WTC11 (cell line): ENCODE results near the gene ZIC2. TPM values are rescaled to one million over a fixed set of nuclear protein-coding genes. Genes with fewer than 3 reads are reported as not detected.

Experiments used
- ATAC-seq: fragments of 200-7000 bp; cut with Tn5 transposase; 2 replicates; pipeline ENCODE4 v1.10.0; 2021; ENCODE audit warnings: mild to moderate bottlenecking, moderate library complexity
- CTCF ChIA-PET: fragments of 300-600 bp; sonication (Branson Sonifier 250); formaldehyde crosslinking; loops from one replicate; lab custom pipeline; 2021; ENCODE audit warnings: antibody characterized with exemption; lab: Charles Lee
- POLR2A ChIA-PET: fragments of 350-600 bp; sonication (Branson Sonifier 250); formaldehyde crosslinking; loops from one replicate; lab custom pipeline; 2021; ENCODE audit warnings: antibody characterized with exemption; lab: Charles Lee
- DNase-seq: peaks from one replicate; pipeline ENCODE4 v3.0.0; 2021; ENCODE audit warnings: low spot score
- H3K27ac Mint-ChIP-seq: 2 replicates; pipeline ENCODE4 v1.8.0; 2021; ENCODE audit warnings: mixed read lengths
- H3K27me3 Mint-ChIP-seq: 2 replicates; pipeline ENCODE4 v1.8.0; 2021; ENCODE audit warnings: low read depth, mild to moderate bottlenecking, moderate library complexity, mixed read lengths
- H3K36me3 Mint-ChIP-seq: 2 replicates; pipeline ENCODE4 v1.8.0; 2021; ENCODE audit warnings: mixed read lengths
- H3K4me1 Mint-ChIP-seq: 2 replicates; pipeline ENCODE4 v1.8.0; 2022; ENCODE audit warnings: mixed read lengths
- H3K4me3 Mint-ChIP-seq: 2 replicates; pipeline ENCODE4 v1.8.0; 2021; ENCODE audit warnings: mild to moderate bottlenecking, moderate library complexity, mixed read lengths
- H3K9me3 Mint-ChIP-seq: 2 replicates; pipeline ENCODE4 v1.8.0; 2021; ENCODE audit warnings: mixed read lengths
- EMX1 ChIP-seq: fragments of 250-450 bp; sonication (Bioruptor Pico); IDR thresholded peaks from 2 replicates; pipeline ENCODE4 v1.8.0; 2021; ENCODE audit warnings: mild to moderate bottlenecking
- FOXP1 ChIP-seq: sonication (generic); formaldehyde crosslinking; IDR thresholded peaks from 2 replicates; pipeline ENCODE4 v1.8.0; 2022; ENCODE audit warnings: missing genetic modification reagents, mild to moderate bottlenecking, moderate library complexity, borderline replicate concordance
- GTF2I ChIP-seq: fragments of 250-450 bp; sonication (Bioruptor Pico); conservative IDR thresholded peaks from 2 replicates; pipeline ENCODE4 v1.4.0; 2021; ENCODE audit warnings: mild to moderate bottlenecking
- MYBL2 ChIP-seq: sonication (generic); formaldehyde crosslinking; IDR thresholded peaks from 2 replicates; pipeline ENCODE4 v1.8.1; 2023; ENCODE audit warnings: mild to moderate bottlenecking, moderate library complexity, missing genetic modification reagents
- NR1H2 ChIP-seq: sonication (generic); formaldehyde crosslinking; IDR thresholded peaks from 2 replicates; pipeline ENCODE4 v1.9.0; 2021; ENCODE audit warnings: mild to moderate bottlenecking, moderate library complexity, missing genetic modification reagents
- PRRX2 ChIP-seq: fragments of 250-450 bp; sonication (Bioruptor Pico); IDR thresholded peaks from 2 replicates; pipeline ENCODE4 v1.8.0; 2021; ENCODE audit warnings: mild to moderate bottlenecking
- RORB ChIP-seq: fragments of 250-450 bp; sonication (Bioruptor Pico); IDR thresholded peaks from 2 replicates; pipeline ENCODE4 v1.9.0; 2021; ENCODE audit warnings: mild to moderate bottlenecking
- SP1 ChIP-seq: sonication (generic); formaldehyde crosslinking; conservative IDR thresholded peaks from 2 replicates; pipeline ENCODE4 v1.8.1; 2022; ENCODE audit warnings: missing genetic modification reagents
- ZBTB21 ChIP-seq: sonication (generic); formaldehyde crosslinking; IDR thresholded peaks from 2 replicates; pipeline ENCODE4 v1.8.1; 2023; ENCODE audit warnings: mild to moderate bottlenecking, missing genetic modification reagents, borderline replicate concordance
- ZNF396 ChIP-seq: fragments of 250-450 bp; sonication (Bioruptor Pico); IDR thresholded peaks from 2 replicates; pipeline ENCODE4 v1.8.0; 2021; ENCODE audit warnings: mild to moderate bottlenecking, moderate library complexity, borderline replicate concordance
- total RNA-seq: library from RNA; stranded (reverse); gene quantifications from 3 replicates; pipeline ENCODE4 v1.2.3, GENCODE V29; 2021
- TF ChIP-seq, protein P1 (sequence below): sonication (generic); formaldehyde crosslinking; IDR thresholded peaks from 2 replicates; pipeline ENCODE4 v1.8.1; 2023; ENCODE audit warnings: mild to moderate bottlenecking, missing genetic modification reagents, borderline replicate concordance
- TF ChIP-seq, protein P2 (sequence below): sonication (generic); formaldehyde crosslinking; IDR thresholded peaks from 2 replicates; pipeline ENCODE4 v1.8.0; 2022; ENCODE audit warnings: missing genetic modification reagents
- TF ChIP-seq, protein P3 (sequence below): sonication (generic); formaldehyde crosslinking; IDR thresholded peaks from 2 replicates; pipeline ENCODE4 v1.8.0; 2023; ENCODE audit warnings: missing genetic modification reagents
- TF ChIP-seq, protein P4 (sequence below): sonication (generic); formaldehyde crosslinking; IDR thresholded peaks from 2 replicates; pipeline ENCODE4 v1.8.1; 2022; ENCODE audit warnings: mild to moderate bottlenecking, missing genetic modification reagents, moderate library complexity, borderline replicate concordance
- TF ChIP-seq, protein P5 (sequence below): sonication (generic); formaldehyde crosslinking; IDR thresholded peaks from 2 replicates; pipeline ENCODE4 v1.8.1; 2023; ENCODE audit warnings: mild to moderate bottlenecking, moderate library complexity, missing genetic modification reagents
- TF ChIP-seq, protein P6 (sequence below): sonication (generic); formaldehyde crosslinking; IDR thresholded peaks from 2 replicates; pipeline ENCODE4 v1.8.0; 2023; ENCODE audit warnings: missing genetic modification reagents, mild to moderate bottlenecking, borderline replicate concordance

ZIC2 gene
- total RNA-seq, 1 experiment from 2014 or later: 344 TPM

DNA sequence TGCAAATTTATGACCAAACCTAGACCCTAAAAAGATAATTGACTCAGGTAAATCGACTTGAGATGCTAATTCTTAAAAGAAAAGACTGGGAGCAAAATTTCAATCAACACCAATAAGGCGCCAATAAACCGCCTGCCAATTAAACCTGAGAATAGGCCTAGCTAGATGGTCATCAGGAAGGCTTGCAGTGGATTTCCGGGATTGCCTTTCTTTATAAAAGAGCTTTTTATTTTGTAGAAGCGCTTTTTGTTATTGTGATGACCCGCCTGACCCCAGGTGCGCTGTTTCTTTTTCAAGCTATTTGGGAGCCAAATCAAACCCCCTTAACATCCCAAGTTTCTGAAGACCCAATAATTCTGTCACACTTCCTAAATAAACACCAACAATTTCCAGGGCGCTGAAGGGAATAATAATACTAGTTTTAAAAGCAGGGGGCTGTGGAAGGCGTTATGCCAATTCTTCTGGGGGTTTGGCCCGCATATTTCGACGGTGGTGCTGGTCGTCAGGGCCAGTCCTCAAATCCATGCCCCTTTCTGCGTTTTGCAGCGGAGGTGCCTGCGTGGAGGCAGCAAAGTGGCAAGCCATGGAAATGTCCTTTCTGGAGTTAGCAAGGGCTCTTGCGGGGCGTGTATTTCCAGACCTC, 7.2 kb upstream of the ZIC2 start:
- H3K36me3 Mint-ChIP-seq: peaks cover 4% of the 10 kb centered on the region
- TF ChIP-seq MYBL2 (CRISPR knock-in tag) (no peak), SP1 (CRISPR knock-in tag) (peak; percentile 32; the same call in 1 of the 2 replicates), PRRX2 (CRISPR knock-in tag) (no peak), FOXP1 (CRISPR knock-in tag) (0 out of 2 replicates have a peak, but pooled peaks have one; percentile 55), ZBTB21 (CRISPR knock-in tag) (no peak)
- TF ChIP-seq, protein P1, sequence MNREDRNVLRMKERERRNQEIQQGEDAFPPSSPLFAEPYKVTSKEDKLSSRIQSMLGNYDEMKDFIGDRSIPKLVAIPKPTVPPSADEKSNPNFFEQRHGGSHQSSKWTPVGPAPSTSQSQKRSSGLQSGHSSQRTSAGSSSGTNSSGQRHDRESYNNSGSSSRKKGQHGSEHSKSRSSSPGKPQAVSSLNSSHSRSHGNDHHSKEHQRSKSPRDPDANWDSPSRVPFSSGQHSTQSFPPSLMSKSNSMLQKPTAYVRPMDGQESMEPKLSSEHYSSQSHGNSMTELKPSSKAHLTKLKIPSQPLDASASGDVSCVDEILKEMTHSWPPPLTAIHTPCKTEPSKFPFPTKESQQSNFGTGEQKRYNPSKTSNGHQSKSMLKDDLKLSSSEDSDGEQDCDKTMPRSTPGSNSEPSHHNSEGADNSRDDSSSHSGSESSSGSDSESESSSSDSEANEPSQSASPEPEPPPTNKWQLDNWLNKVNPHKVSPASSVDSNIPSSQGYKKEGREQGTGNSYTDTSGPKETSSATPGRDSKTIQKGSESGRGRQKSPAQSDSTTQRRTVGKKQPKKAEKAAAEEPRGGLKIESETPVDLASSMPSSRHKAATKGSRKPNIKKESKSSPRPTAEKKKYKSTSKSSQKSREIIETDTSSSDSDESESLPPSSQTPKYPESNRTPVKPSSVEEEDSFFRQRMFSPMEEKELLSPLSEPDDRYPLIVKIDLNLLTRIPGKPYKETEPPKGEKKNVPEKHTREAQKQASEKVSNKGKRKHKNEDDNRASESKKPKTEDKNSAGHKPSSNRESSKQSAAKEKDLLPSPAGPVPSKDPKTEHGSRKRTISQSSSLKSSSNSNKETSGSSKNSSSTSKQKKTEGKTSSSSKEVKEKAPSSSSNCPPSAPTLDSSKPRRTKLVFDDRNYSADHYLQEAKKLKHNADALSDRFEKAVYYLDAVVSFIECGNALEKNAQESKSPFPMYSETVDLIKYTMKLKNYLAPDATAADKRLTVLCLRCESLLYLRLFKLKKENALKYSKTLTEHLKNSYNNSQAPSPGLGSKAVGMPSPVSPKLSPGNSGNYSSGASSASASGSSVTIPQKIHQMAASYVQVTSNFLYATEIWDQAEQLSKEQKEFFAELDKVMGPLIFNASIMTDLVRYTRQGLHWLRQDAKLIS: peak; percentile 29; the same call in 1 of the 2 replicates
- TF ChIP-seq, protein P2, sequence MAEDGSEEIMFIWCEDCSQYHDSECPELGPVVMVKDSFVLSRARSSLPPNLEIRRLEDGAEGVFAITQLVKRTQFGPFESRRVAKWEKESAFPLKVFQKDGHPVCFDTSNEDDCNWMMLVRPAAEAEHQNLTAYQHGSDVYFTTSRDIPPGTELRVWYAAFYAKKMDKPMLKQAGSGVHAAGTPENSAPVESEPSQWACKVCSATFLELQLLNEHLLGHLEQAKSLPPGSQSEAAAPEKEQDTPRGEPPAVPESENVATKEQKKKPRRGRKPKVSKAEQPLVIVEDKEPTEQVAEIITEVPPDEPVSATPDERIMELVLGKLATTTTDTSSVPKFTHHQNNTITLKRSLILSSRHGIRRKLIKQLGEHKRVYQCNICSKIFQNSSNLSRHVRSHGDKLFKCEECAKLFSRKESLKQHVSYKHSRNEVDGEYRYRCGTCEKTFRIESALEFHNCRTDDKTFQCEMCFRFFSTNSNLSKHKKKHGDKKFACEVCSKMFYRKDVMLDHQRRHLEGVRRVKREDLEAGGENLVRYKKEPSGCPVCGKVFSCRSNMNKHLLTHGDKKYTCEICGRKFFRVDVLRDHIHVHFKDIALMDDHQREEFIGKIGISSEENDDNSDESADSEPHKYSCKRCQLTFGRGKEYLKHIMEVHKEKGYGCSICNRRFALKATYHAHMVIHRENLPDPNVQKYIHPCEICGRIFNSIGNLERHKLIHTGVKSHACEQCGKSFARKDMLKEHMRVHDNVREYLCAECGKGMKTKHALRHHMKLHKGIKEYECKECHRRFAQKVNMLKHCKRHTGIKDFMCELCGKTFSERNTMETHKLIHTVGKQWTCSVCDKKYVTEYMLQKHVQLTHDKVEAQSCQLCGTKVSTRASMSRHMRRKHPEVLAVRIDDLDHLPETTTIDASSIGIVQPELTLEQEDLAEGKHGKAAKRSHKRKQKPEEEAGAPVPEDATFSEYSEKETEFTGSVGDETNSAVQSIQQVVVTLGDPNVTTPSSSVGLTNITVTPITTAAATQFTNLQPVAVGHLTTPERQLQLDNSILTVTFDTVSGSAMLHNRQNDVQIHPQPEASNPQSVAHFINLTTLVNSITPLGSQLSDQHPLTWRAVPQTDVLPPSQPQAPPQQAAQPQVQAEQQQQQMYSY: peak; percentile 68
- TF ChIP-seq, protein P3, sequence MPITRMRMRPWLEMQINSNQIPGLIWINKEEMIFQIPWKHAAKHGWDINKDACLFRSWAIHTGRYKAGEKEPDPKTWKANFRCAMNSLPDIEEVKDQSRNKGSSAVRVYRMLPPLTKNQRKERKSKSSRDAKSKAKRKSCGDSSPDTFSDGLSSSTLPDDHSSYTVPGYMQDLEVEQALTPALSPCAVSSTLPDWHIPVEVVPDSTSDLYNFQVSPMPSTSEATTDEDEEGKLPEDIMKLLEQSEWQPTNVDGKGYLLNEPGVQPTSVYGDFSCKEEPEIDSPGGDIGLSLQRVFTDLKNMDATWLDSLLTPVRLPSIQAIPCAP: no peak
- TF ChIP-seq, all 79 proteins: peak for 4
- Mint-ChIP-seq H3K27ac (peak overlapping the region; percentile 99), H3K4me3 (peak overlapping the region; percentile 81), H3K27me3 (peaks cover 26% of the 10 kb centered on the region), H3K4me1 (peaks cover 65% of the 10 kb centered on the region), H3K9me3 (no peaks in the 10 kb centered on the region)
- ChIA-PET POLR2A (interaction anchor here (0.7 to 1.8 kb wide), 10 partner anchors 8 to 288 kb away, joined by 3 to 7 read pairs (median 4); no protein-coding TSS in a partner anchor), CTCF (interaction anchor here (0.6 to 2.1 kb wide), 12 partner anchors 13 to 540 kb away, joined by 3 to 8 read pairs (median 4); partner anchors contain the start of gene PCCA)
- DNase-seq: no peak
- peak; percentile 2 for ATAC-seq

DNA sequence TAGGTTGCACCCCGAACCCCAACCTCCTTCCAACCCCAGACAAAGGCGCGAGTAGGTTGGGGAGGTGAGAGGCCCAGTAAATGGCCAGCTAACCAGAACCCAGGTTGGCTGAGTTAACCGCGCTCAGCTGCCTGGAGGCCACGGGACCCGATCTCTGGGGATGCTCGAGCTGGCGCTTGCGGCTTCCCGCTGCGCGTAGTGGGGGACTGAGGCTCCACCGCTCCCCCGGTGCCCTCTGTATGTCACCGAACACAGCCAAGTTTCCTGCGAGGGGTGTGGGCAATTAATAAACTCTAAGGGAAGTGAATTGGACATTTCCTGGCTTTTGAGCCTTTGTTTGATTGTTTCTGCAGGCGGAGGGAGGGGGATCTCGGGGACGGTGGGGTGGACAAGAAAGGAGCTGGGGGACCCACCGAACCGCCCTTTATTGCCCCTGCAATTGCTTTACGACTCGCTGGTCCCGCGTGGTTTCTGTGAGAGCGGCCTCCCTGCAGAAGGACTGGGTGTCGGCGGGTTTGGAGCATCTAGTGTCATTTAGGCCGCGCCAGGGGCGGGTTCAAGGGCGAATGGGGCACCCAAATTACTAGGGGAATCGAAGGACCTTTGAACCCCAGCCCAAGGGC, 6.5 kb upstream of the ZIC2 start:
- H3K36me3 Mint-ChIP-seq: peaks cover under 1% of the 10 kb centered on the region
- H3K27me3 Mint-ChIP-seq: peaks cover 26% of the 10 kb centered on the region
- H3K9me3 Mint-ChIP-seq: no peaks in the 10 kb centered on the region
- ChIA-PET POLR2A (interaction anchor here (0.5 to 1.8 kb wide), 7 partner anchors 8 to 466 kb away, joined by 4 to 7 read pairs (median 6); no protein-coding TSS in a partner anchor), CTCF (interaction anchor here (0.6 to 2.1 kb wide), 14 partner anchors 9 to 540 kb away, joined by 3 to 8 read pairs (median 4); partner anchors contain the start of gene PCCA)
- peaks cover 65% of the 10 kb centered on the region for H3K4me1 Mint-ChIP-seq
- H3K4me3 Mint-ChIP-seq: peak overlapping the region; percentile 81
- no peak for ATAC-seq
- DNase-seq: peak; percentile 53
- H3K27ac Mint-ChIP-seq: peak overlapping the region; percentile 99
- TF ChIP-seq EMX1 (CRISPR knock-in tag) (no peak), MYBL2 (CRISPR knock-in tag) (0 out of 2 replicates have a peak, but pooled peaks have one; percentile 35), PRRX2 (CRISPR knock-in tag) (no peak), ZNF396 (CRISPR knock-in tag) (no peak), RORB (CRISPR knock-in tag) (no peak), GTF2I (CRISPR knock-in tag) (no peak), NR1H2 (CRISPR knock-in tag) (no peak)
- TF ChIP-seq, protein P4, sequence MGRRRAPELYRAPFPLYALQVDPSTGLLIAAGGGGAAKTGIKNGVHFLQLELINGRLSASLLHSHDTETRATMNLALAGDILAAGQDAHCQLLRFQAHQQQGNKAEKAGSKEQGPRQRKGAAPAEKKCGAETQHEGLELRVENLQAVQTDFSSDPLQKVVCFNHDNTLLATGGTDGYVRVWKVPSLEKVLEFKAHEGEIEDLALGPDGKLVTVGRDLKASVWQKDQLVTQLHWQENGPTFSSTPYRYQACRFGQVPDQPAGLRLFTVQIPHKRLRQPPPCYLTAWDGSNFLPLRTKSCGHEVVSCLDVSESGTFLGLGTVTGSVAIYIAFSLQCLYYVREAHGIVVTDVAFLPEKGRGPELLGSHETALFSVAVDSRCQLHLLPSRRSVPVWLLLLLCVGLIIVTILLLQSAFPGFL (CRISPR knock-in tag): no peak
- TF ChIP-seq, protein P5, sequence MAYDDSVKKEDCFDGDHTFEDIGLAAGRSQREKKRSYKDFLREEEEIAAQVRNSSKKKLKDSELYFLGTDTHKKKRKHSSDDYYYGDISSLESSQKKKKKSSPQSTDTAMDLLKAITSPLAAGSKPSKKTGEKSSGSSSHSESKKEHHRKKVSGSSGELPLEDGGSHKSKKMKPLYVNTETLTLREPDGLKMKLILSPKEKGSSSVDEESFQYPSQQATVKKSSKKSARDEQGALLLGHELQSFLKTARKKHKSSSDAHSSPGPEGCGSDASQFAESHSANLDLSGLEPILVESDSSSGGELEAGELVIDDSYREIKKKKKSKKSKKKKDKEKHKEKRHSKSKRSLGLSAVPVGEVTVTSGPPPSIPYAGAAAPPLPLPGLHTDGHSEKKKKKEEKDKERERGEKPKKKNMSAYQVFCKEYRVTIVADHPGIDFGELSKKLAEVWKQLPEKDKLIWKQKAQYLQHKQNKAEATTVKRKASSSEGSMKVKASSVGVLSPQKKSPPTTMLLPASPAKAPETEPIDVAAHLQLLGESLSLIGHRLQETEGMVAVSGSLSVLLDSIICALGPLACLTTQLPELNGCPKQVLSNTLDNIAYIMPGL (CRISPR knock-in tag): no peak
- TF ChIP-seq, protein P6, sequence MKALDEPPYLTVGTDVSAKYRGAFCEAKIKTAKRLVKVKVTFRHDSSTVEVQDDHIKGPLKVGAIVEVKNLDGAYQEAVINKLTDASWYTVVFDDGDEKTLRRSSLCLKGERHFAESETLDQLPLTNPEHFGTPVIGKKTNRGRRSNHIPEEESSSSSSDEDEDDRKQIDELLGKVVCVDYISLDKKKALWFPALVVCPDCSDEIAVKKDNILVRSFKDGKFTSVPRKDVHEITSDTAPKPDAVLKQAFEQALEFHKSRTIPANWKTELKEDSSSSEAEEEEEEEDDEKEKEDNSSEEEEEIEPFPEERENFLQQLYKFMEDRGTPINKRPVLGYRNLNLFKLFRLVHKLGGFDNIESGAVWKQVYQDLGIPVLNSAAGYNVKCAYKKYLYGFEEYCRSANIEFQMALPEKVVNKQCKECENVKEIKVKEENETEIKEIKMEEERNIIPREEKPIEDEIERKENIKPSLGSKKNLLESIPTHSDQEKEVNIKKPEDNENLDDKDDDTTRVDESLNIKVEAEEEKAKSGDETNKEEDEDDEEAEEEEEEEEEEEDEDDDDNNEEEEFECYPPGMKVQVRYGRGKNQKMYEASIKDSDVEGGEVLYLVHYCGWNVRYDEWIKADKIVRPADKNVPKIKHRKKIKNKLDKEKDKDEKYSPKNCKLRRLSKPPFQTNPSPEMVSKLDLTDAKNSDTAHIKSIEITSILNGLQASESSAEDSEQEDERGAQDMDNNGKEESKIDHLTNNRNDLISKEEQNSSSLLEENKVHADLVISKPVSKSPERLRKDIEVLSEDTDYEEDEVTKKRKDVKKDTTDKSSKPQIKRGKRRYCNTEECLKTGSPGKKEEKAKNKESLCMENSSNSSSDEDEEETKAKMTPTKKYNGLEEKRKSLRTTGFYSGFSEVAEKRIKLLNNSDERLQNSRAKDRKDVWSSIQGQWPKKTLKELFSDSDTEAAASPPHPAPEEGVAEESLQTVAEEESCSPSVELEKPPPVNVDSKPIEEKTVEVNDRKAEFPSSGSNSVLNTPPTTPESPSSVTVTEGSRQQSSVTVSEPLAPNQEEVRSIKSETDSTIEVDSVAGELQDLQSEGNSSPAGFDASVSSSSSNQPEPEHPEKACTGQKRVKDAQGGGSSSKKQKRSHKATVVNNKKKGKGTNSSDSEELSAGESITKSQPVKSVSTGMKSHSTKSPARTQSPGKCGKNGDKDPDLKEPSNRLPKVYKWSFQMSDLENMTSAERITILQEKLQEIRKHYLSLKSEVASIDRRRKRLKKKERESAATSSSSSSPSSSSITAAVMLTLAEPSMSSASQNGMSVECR (CRISPR knock-in tag): no peak
